ENCODE results near the gene ZC3HAV1. TPM values are rescaled to one million over a fixed set of nuclear protein-coding genes. Genes with fewer than 3 reads are reported as not detected.

Gene ZC3HAV1
- 16.8 and 17.5 TPM in 2 replicates for total RNA-seq (ENCODE audit: low replicate concordance)

GRCh38 chr7:139109188-139109982 lies at the start of gene ZC3HAV1:
ZC3HAV1 (minus strand) TSS chr7:139109720; CDS start chr7:139109331, 389 bp downstream.

GRCh38 chr7:139035586-139036353 lies 73.8 kb downstream of the ZC3HAV1 start, which contains the start of gene ZC3HAV1L:
ZC3HAV1L (minus strand) TSS chr7:139036042; CDS start chr7:139036017, 25 bp downstream.

Other genes starting within 250 kb of the ZC3HAV1 start
- gene KIAA1549, start 128.3 kb downstream of the ZC3HAV1 start, total RNA-seq (ENCODE audit: low replicate concordance) = 0.35 and 0.60 TPM in 2 replicates
- 4.6 TPM in 2 replicates for gene ZC3HAV1L, start 73.7 kb downstream of the ZC3HAV1 start, total RNA-seq (ENCODE audit: low replicate concordance)
- 2.3 and 2.9 TPM in 2 replicates for gene UBN2, start 121.5 kb upstream of the ZC3HAV1 start, total RNA-seq (ENCODE audit: low replicate concordance)
- gene FMC1, start 231.6 kb upstream of the ZC3HAV1 start, total RNA-seq (ENCODE audit: low replicate concordance) = 3.3 and 11.7 TPM in 2 replicates

Measured in smooth muscle cell of the coronary artery (primary cell).